Keratinocyte (primary cell): ENCODE measurements around the gene MAP3K5. TPM values are rescaled to one million over a fixed set of nuclear protein-coding genes. Genes with fewer than 3 reads are reported as not detected.

Source experiments
- DNase-seq: peaks from one replicate; pipeline ENCODE4 v3.0.0-alpha.2; 2011; ENCODE audit warnings: low read depth, missing footprints, low spot score
- FAIRE-seq: peaks from 2 replicates; lab custom pipeline; 2011; peaks lifted over from hg19 to GRCh38; lab: Jason Lieb, UNC
- H2AFZ ChIP-seq: 2 replicates; pipeline ENCODE4 v1.6.0; 2012; ENCODE audit warnings: low read length, control low read depth, inconsistent platforms; ENCODE audit not compliant: control insufficient read depth
- H3K27ac ChIP-seq: 2 replicates; pipeline ENCODE4 v1.5.1; 2011; ENCODE audit warnings: low read length; ENCODE audit not compliant: control insufficient read depth, insufficient read depth
- H3K27me3 ChIP-seq: 3 replicates; pipeline ENCODE4 v1.6.0; 2011; ENCODE audit warnings: low read length; ENCODE audit not compliant: control insufficient read depth, insufficient read depth; ENCODE audit errors: extremely low read depth
- H3K36me3 ChIP-seq, 2 experiments: 2 replicates in 1 of 2; 3 replicates in 1 of 2; pipeline ENCODE4 v1.5.1; 2011; ENCODE audit warnings: low read length in 2 of 2, mild to moderate bottlenecking in 1 of 2; ENCODE audit not compliant: control insufficient read depth in 2 of 2, insufficient read depth in 2 of 2; ENCODE audit errors: extremely low read depth in 1 of 2
- H3K4me1 ChIP-seq: 3 replicates; pipeline ENCODE4 v1.5.1; 2011; ENCODE audit warnings: low read length; ENCODE audit not compliant: control insufficient read depth, insufficient read depth; ENCODE audit errors: extremely low read depth
- H3K4me2 ChIP-seq: 3 replicates; pipeline ENCODE4 v1.6.0; 2011; ENCODE audit warnings: low read depth, low read length; ENCODE audit not compliant: control insufficient read depth, insufficient read depth; ENCODE audit errors: extremely low read depth
- H3K4me3 ChIP-seq, 3 experiments: fragments of 200-600 bp in 1 of 3; sonication (generic) in 1 of 3; 2 replicates in 2 of 3; 3 replicates in 1 of 3; pipeline ENCODE4 v1.5.1; 2011 to 2016; ENCODE audit warnings: low read length in 3 of 3, mild to moderate bottlenecking in 3 of 3, control low read depth in 2 of 3, inconsistent platforms in 1 of 3, low read depth in 1 of 3, mixed read lengths in 1 of 3, mixed run types in 1 of 3, moderate library complexity in 1 of 3; ENCODE audit not compliant: control insufficient read depth in 2 of 3, insufficient read depth in 2 of 3; ENCODE audit errors: extremely low read depth in 1 of 3
- H3K79me2 ChIP-seq: 2 replicates; pipeline ENCODE4 v1.6.0; 2012; ENCODE audit warnings: low read length; ENCODE audit not compliant: control insufficient read depth, insufficient read depth
- H3K9ac ChIP-seq: 3 replicates; pipeline ENCODE4 v1.6.0; 2011; ENCODE audit warnings: low read length; ENCODE audit not compliant: control insufficient read depth, insufficient read depth; ENCODE audit errors: extremely low read depth
- H3K9me1 ChIP-seq: 3 replicates; pipeline ENCODE4 v1.6.0; 2011; ENCODE audit warnings: low read length; ENCODE audit not compliant: control insufficient read depth, insufficient read depth; ENCODE audit errors: extremely low read depth
- H3K9me3 ChIP-seq: 2 replicates; pipeline ENCODE4 v1.5.1; 2012; ENCODE audit warnings: low read depth, low read length; ENCODE audit not compliant: control insufficient read depth
- H4K20me1 ChIP-seq: 3 replicates; pipeline ENCODE4 v1.6.0; 2011; ENCODE audit warnings: low read length; ENCODE audit not compliant: control insufficient read depth, insufficient read depth; ENCODE audit errors: extremely low read depth
- CTCF ChIP-seq, 3 experiments: IDR thresholded peaks in 1 of 3; conservative IDR thresholded peaks in 1 of 3; optimal IDR thresholded peaks in 1 of 3; 2 replicates in 2 of 3; 3 replicates in 1 of 3; pipeline versions ENCODE3 to v1.5.1; 2011; ENCODE audit warnings: low read length in 3 of 3, mild to moderate bottlenecking in 3 of 3, moderate library complexity in 2 of 3, control low read depth in 1 of 3, inconsistent platforms in 1 of 3; ENCODE audit not compliant: insufficient read depth in 2 of 3; ENCODE audit errors: extremely low read depth in 1 of 3
- EZH2 ChIP-seq: IDR thresholded peaks from one replicate; pipeline ENCODE4 v1.6.1; 2012; ENCODE audit warnings: inconsistent platforms, mild to moderate bottlenecking, low read length, moderate library complexity
- dilution Hi-C: fragments of 300-500 bp; cut with MboI; formaldehyde crosslinking; loops from one replicate; pipeline ENCODE4 v1.7.0; 2020; ENCODE audit warnings: low sequenced_read_pairs; ENCODE audit not compliant: extremely low pct_ligation_motif_present
- polyA plus RNA-seq, 5 experiments: library from polyadenylated mRNA; depleted of rRNA in 3 of 5; stranded (reverse) in 3 of 5; stranded (forward) in 1 of 5; unstranded in 1 of 5; fragments of >200 nt; gene quantifications; 1 replicate in 1 of 5; 2 replicates in 3 of 5; 3 replicates in 1 of 5; pipeline versions ENCODE4 v1.2.1 to v1.2.3, GENCODE V29; 2011 to 2012; ENCODE audit warnings: missing spikeins in 2 of 5, low read depth in 1 of 5, low replicate concordance in 1 of 5

Gene MAP3K5
- polyA plus RNA-seq, 1 donor (not counting 4 experiments of a cell fraction or from before 2014, with no cell fraction given) = 3.4 TPM

GRCh38 chr6:136525586-136526195 lies 266.6 kb downstream of the MAP3K5 start:
- no peak for TF ChIP-seq EZH2
- peak in 1 of 3 experiments; percentile 55 for TF ChIP-seq CTCF (optimal IDR thresholded peaks at IDR 0.05 in 1 of 3, IDR thresholded peaks at IDR 0.05 in 1 of 3, conservative IDR thresholded peaks at IDR 0.05 in 1 of 3; ENCODE audit: extremely low read depth in 1 of 3, insufficient read depth in 2 of 3, low read length in 3 of 3)
- H3K36me3 ChIP-seq = no peaks in the 10 kb centered on the region
- no peak for DNase-seq
- H3K27me3 ChIP-seq = no peaks in the 10 kb centered on the region
- H3K27ac ChIP-seq = no peak overlapping the region
- H3K4me1 ChIP-seq = peaks cover 30% of the 10 kb centered on the region
- peak; percentile 87 for FAIRE-seq
- peak overlapping the region; percentile 75 for H3K4me2 ChIP-seq
- H3K4me3 ChIP-seq = peak overlapping the region; percentile 1 to 16 (median 2)
- H2AFZ ChIP-seq = peak overlapping the region; percentile 29
- no peaks in the 10 kb centered on the region for H3K9me1 ChIP-seq
- peak overlapping the region; percentile 20 for H3K9ac ChIP-seq
- no peaks in the 10 kb centered on the region for H3K9me3 ChIP-seq
- H3K79me2 ChIP-seq = peaks cover 26% of the 10 kb centered on the region
- dilution Hi-C loops = no loop called here
- no peaks in the 10 kb centered on the region for H4K20me1 ChIP-seq

- no peaks in the 10 kb centered on the region for H3K9me1 ChIP-seq
- no peak overlapping the region for H2AFZ ChIP-seq
- H3K4me3 ChIP-seq = no peak overlapping the region
- H3K27me3 ChIP-seq = no peaks in the 10 kb centered on the region
- no peaks in the 10 kb centered on the region for H4K20me1 ChIP-seq
- H3K36me3 ChIP-seq = no peaks in the 10 kb centered on the region
- dilution Hi-C loops = no loop called here
- no peak for TF ChIP-seq EZH2
- no peak for TF ChIP-seq CTCF (optimal IDR thresholded peaks at IDR 0.05 in 1 of 3, IDR thresholded peaks at IDR 0.05 in 1 of 3, conservative IDR thresholded peaks at IDR 0.05 in 1 of 3; ENCODE audit: extremely low read depth in 1 of 3, insufficient read depth in 2 of 3, low read length in 3 of 3)
- H3K4me1 ChIP-seq = peaks cover 36% of the 10 kb centered on the region
- no peak overlapping the region for H3K9ac ChIP-seq
- H3K27ac ChIP-seq = no peak overlapping the region
- FAIRE-seq (no peak), DNase-seq (no peak)
- no peaks in the 10 kb centered on the region for H3K9me3 ChIP-seq
- no peak overlapping the region for H3K4me2 ChIP-seq
- H3K79me2 ChIP-seq = peaks cover 26% of the 10 kb centered on the region
Observed at GRCh38 chr6:136524936-136525413, 267.3 kb downstream of the MAP3K5 start.
